CD4-positive, alpha-beta T cell treated with Interleukin-21 for 1 hour (primary cell): ENCODE results near the gene C2CD4C.
A peak's percentile ranks its signal among the peaks of the same experiment; 100 is the strongest.
"Not testable (repeated sequence)": the region's sequence is repeated elsewhere in the genome, so short reads cannot be mapped to it uniquely, and the experiment has no call there.

ENCODE experiments used
- DNase-seq: peaks from one replicate; pipeline ENCODE4 v3.0.0-alpha.2; 2020

The C2CD4C gene

DNA sequence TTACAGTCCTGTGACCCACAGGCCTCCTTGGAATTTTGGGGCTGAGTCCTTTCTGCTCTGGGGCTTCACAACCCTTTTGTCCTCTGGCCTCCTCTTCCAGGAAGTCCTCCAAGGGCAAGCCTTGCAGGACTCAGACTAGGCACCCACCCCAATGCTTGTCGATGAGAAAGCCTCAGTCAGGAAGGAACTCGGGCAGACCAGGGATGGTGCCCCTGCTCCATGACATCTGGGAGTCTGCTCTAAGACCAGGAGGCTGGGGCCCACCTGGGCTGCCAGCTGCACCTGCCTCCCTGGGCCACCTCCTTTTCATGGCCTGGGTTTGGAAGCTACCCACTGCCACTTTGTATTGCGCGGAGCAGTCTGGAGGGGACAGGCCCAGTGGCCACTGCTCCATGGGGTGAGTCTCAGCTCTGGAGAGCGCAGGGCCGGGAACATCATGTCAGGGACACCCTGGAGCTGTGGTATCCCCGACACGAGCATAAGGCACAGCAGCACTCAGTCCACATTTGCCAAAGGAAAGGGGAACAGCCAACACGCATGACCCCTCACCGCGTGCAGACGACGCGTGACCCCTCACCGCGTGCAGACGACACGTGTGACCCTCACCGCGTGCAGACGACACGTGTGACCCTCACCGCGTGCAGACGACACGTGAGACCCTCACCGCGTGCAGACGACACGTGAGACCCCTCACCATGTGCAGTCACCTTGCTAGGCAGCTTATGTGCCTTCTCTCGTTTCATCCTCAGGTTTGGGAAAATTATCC lies 10.8 kb downstream of the C2CD4C start:
- no peak for DNase-seq

DNA sequence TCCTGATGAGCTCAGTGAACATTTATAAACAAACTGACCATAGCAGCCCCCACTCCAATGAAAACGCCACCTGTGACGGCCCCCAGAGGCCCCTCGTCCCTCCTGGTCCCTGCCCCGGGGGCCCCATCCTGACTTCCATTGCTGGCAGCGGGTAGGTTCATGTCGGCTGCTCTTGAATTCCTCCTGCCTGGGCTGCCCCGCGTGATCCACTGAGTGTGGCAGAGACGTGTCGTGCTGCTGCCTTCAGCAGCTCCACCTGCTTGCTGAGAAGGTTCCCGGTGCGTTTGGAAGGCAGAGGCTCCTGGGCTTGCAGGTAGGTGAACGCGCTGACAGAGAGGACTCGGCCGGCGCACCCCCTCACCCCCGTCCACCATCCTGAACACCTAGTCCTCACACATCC lies 11.6 kb downstream of the C2CD4C start:
- no peak for DNase-seq

DNA sequence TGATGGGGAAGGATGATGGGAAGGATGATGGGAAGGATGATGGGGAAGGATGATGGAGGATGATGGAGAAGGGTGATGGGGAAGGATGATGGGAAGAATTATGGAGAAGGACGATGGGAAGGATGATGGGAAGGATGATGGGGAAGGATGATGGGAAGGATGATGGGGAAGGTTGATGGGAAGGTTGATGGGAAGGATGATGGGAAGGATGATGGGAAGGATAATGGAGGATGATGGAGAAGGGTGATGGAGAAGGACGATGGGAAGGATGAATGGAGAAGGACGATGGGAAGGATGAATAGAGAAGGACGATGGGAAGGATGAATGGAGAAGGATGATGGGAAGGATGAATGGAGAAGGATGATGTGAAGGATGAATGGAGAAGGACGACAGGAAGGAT lies 13.5 kb downstream of the C2CD4C start:
- DNase-seq = no peak

DNA sequence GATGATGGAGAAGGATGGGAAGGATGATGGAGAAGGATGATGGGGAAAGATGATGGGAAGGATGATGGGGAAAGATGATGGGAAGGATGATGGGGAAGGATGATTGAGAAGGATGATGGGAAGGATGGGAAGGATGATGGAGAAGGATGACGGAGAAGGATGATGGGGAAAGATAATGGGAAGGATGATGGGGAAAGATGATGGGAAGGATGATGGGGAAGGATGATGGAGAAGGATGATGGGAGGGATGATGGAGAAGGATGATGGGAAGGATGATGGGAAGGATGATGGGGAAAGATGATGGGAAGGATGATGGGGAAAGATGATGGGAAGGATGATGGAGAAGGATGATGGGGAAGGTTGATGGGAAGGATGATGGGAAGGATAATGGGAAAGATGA lies 14.1 kb downstream of the C2CD4C start:
- DNase-seq = not testable (repeated sequence)

DNA sequence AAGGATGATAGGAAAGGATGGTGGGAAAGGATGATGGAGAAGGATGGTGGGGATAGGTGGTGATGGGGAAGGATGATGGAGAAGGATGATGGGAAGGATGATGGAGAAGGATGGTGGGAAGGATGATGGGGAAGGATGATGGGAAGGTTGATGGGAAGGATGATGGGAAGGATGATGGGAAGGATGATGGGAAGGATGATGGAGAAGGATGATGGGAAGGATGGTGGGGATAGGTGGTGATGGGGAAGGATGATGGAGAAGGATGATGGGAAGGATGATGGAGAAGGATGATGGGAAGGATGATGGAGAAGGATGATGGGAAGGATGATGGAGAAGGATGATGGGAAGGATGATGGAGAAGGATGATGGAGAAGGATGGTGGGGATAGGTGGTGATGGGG lies 15.4 kb downstream of the C2CD4C start:
- DNase-seq = not testable (repeated sequence)

DNA sequence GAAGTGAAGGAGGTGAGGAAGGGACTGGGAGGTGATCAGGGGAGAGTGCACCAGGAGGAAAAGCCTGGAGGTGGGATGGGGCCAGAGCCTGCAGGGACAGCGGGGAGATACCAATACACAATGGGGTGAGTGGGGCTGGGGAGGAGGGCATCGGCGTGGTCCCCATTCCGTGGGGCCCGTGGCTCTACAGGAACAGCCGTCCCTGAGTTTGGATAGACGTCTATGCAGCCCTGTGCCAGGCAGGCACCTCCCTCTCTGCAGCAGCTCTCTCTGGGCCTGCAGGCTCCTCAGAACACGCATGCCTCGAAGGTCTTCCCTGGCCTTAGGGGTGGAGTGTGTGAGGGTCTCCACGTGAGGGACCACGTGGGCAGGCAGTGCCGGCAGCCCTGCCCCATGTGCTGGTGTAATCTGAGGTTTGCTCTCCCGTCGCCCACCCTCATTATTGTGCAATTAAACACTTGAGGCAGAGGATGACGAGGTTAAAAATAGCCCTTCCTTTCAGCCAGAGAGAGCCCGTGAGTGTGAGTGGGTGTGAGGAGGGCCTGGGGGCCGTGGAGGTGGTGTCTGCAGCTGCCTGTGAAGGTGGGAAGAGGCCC lies 16.5 kb downstream of the C2CD4C start:
- DNase-seq = no peak

DNA sequence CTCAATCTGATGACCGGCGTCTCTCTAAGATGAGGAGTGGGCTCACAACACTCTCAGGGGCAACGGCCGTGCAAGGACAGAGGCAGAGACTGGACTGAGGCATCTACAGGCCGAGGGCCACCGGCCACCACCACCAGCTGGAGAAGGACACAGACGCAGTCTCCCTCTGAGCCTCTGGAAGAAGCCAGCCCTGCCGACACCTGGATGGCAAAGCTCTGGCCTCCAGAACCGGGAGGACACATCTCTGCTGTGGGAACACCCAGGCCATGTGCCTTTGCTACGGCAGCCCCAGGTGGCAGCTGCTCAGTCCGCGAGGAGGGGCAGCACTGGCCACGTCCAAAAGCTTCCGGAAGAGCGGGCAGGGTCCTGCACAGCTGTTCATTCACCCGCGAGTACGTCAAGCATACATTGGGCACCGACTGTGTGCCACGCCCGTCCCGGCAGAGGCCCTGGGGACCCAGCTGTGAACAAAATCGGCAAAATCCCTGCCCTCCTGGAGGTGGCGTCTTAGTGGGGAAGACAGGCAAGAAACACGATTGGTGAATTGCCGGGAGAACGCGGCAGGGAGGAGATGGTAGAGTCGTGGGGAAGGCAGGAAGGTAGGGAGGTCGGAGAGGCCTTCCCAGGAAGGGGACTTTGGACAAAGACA lies 17.1 kb downstream of the C2CD4C start:
- DNase-seq = no peak

DNA sequence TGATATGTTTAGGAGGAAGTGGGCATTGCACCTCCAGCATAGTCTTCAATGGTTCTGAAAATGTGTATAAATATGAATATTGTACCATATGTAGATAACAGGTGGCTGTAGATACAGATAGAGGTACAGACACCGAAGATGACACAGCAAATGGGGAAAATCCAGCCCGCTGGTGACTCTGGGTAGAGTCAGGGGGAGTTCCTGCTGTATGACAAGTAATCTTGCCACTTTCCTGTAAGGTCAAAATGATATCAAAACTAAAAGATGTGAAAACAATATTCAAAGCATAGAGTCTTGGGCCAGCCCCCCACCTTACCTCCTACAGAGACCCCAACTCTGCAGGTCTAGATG lies 17.8 kb downstream of the C2CD4C start:
- DNase-seq = no peak

DNA sequence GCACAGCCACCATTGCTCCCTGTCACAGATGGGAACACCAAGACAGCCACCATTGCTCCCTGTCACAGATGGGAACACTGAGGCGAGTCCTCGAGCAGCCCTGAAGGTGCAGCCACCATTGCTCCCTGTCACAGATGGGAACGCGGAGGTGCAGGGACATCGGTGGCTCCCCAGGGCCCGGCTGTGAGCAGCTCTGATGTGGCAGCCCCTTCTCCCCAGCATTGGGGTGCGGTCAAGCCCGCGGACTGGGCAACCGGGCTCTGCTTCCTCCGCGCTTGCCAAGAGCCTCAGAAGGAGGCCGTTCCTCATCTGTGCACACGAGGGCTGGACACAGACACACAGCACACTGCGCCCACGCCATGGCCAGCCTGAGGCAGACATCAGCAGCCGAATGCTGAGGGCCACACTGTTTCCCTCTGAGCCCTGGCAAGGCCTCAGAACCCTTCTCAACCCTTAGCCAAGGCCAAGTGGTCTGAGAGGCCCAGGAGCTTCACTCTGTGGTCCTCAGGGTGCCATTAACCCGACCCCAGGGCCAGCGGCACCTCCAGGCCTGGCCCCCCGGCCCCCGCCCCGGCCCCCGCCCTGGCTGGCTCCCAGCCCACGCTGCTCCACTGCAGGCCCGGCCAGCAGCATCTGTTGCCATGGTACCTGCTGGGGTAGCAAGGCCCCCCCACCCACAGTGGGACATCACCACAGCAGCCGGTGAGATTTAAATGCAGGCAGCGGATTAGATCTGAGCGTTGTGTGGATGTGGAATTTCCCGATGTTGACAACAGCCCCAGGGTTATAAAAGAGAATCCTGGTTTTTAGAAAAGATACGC lies 18.4 kb downstream of the C2CD4C start:
- no peak for DNase-seq

DNA sequence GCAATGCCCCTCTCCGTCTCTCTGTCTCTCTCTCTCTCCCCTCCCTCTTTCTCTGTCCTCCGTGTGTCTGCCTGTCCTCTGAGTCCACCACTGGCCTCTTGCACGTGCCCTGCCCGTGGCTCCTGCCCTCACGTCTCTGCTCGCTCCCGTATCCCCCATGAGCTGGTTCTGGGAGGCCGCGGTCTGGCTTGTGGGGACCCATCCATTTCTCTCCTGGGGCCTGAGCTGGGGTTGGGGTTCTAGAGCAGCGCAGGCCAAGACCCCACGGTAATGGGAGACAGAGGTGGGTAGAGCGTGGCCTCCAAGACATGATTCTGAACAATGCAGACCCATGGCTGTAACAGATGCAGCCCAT lies 19.0 kb downstream of the C2CD4C start:
- DNase-seq = no peak

DNA sequence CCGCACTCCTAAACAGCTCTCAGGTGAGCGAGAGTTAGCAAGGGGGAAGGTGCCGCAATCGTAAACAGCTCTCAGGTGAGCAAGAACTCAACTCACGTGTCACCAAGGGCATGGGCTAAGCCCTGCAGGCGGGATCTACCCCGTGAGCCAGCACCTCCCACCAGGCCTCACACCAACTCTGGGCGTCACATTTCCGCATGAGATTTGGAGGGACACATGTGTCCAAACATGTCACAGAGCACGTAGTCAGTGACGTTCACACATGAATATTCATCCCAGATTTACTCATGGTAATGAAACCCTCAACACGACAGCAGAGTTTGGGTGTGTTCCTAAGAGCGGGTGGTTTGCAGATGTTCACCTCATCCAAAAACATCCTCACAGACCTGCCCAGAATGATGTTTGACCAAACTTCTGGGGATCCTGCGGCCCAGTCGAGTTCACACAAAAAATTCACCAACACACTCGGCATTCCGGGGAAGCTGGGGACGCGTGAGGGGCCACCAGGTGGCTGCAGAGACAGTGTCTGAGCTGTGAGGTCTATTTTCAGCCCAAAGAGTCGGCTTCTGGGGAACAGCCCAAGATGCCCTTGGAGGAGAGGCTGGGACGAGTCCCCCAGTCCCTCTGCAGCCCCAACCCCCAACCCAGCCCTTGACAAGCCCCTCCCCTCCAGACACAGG lies 19.6 kb downstream of the C2CD4C start:
- no peak for DNase-seq

DNA sequence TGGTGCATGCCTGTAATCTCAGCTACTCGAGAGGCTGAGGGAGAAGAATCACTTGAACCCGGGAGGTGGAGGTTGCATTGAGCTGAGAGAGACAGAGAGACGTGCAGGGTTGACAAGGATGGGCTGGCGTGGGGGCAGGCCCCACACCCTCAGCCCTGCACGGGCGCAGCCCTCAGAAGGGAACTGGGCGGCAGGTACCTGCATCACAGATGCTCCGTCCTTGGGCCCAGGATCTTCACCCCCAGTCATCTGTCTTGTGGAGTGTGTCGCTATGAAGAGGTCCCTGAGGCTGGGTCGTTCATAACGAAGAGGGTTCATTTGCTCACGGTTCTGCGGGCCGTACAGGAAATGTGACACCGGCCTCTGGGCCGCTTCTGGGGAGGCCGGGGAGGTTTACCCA lies 20.3 kb downstream of the C2CD4C start:
- DNase-seq = no peak

DNA sequence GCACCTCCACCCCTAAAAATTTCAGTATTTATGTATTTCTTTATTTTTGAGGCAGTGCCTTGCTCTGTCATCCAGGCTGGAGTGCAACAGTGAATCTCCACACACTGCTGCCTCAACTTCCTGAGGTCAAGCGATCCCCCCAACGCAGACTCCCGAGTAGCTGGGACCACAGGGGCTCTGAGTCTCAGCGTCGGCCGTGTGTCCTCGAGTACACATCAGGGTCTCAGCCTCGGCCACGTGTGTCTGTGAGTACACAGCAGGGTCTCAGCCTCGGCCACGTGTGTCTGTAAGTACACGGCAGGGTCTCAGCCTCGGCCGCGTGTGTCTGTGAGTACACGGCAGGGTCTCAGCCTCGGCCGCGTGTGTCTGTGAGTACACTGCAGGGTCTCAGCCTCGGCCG lies 21.2 kb downstream of the C2CD4C start:
- DNase-seq = no peak

DNA sequence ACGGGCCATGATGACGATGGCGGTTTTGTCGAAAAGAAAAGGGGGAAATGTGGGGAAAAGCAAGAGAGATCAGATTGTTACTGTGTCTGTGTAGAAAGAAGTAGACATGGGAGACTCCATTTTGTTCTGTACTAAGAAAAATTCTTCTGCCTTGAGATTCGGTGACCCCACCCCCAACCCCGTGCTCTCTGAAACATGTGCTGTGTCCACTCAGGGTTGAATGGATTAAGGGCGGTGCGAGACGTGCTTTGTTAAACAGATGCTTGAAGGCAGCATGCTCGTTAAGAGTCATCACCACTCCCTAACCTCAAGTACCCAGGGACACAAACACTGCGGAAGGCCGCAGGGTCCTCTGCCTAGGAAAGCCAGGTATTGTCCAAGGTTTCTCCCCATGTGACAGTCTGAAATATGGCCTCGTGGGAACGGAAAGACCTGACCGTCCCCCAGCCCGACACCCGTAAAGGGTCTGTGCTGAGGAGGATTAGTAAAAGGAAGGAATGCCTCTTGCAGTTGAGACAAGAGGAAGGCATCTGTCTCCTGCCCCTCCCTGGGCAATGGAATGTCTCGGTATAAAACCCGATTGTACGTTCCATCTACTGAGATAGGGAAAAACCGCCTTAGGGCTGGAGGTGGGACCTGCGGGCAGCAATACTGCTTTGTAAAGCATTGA lies 22.2 kb downstream of the C2CD4C start:
- DNase-seq = not testable (repeated sequence)

DNA sequence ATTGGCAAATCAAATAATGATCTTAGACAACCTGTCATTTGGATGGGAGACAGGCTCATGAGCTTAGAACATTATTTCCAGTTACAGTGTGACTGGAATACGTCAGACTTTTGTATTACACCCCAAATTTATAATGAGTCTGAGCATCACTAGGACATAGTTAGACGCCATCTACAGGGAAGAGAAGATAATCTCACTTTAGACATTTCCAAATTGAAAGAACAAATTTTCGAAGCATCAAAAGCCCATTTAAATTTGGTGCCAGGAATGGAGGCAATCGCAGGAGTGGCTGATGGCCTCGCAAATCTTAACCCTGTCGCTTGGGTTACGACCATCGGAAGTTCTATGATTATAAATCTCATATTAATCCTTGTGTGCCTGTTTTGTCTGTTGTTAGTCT lies 22.8 kb downstream of the C2CD4C start:
- DNase-seq = not testable (repeated sequence)

DNA sequence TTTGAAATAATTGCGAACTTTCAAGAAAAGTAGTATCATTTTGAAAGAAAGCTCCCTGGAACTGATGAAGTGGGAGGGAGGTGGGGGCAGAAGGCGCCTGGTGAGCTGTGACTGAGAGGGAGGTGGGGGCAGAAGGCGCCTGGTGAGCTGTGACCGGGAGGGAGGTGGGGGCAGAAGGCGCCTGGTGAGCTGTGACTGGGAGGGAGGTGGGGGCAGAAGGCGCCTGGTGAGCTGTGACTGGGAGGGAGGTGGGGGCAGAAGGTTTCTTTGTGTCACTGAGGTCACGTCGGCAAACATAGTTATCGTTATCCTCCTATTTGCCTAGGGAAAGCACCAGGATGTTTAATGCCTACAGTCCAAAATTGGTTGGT lies 24.2 kb downstream of the C2CD4C start:
- DNase-seq = no peak

DNA sequence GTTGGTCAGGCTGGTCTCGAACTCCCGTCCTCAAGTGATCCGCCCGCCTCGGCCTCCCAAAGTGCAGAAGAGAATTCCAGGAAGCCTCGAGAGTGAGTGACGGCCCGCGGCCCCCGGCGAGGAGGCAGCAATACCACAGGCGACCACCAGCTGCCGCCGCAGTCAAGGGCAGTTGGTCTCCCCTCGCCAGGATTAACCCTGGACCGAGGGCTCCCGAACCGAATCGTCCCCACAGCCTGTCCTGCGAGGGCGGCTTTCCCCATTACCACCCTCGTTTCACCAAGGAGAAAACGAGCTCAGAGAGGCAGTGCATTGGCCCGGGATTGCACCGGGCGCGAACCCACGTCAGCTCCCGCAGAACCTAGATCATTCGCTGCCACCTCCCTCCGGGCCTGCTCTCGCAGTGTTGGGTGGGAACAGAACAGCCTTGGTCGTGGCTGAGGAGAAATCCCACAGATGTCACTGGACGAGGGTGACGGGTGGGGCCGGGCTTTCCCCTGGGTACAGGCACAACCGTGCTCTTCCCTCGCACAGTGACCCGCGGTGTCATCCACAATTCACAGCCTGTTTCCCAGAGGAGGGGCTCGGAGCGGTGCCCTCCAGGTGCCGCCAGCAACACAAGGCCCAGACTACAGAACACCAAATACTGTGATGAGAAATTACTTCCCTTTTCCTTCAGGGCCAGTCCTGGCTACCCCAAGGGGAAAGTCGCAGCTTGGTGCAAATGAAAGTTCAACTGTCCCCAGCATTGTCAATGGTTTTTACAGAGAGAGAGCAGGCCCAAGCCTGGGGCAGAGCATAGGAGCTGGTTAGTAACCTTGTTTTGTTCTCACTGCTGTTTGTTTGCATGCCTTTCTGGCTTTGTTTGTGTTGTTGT lies 24.8 kb downstream of the C2CD4C start:
- DNase-seq = no peak

DNA sequence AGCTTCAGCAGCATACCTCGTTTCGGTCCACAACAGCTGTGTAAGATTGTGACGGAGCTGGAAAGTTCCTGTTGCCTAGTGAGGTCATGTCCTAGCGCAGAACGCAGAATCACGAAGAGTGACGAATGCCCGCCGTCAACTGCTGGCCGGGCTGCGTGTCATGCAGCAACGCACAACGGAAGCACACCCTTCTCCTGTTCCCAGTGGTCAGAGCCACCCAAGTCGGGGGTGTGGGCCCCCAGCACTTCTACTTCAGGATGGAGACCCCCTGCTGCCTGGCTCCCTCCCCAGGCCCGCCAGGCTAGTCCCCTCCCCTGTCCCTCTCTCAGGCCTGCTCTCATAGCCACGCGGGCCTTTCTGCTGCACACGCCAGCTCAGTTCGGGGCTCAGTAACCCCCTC lies 25.9 kb downstream of the C2CD4C start:
- DNase-seq = no peak

DNA sequence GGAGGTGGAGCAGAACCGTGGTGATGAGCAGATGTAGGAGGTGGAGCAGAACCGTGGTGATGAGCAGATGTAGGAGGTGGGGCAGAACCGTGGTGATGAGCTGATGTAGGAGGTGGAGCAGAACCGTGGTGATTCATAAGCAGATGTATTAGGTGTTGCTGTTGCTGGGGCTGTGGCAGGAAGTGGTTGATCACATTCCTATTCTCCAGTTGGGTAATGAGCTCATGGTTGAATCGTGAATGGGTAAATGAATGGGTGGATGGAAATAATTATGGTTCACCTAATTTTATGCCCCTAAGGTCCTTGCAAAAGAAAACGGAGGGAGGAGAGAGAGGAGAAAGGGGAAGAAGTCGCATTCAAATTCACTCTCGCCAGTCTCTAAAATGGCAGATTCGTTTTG lies 26.4 kb downstream of the C2CD4C start:
- DNase-seq = peak; percentile 61

DNA sequence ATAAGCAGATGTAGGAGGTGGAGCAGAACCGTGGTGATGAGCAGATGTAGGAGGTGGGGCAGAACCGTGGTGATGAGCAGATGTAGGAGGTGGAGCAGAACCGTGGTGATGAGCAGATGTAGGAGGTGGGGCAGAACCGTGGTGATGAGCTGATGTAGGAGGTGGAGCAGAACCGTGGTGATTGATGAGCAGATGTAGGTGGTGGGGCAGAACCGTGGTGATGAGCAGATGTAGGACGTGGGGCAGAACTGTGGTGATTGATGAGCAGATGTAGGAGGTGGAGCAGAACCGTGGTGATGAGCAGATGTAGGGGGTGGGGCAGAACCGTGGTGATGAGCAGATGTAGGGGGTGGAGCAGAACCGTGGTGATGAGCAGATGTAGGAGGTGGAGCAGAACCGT lies 27.0 kb downstream of the C2CD4C start:
- DNase-seq = not testable (repeated sequence)

DNA sequence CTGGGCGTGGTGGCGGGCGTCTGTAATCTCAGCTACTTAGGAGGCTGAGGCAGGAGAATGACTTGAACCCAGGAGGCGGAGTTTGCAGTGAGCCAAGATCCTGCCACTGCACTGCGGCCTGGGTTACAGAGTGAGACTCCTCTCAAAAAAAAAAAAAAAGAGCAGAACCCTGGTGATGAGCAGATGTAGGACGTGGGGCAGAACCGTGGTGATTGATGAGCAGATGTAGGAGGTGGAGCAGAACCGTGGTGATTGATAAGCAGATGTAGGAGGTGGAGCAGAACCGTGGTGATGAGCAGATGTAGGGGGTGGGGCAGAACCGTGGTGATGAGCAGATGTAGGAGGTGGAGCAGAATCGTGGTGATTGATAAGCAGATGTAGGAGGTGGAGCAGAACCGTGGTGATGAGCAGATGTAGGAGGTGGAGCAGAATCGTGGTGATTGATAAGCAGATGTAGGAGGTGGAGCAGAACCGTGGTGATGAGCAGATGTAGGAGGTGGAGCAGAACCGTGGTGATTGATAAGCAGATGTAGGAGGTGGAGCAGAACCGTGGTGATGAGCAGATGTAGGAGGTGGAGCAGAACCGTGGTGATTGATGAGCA lies 28.2 kb downstream of the C2CD4C start:
- not testable (repeated sequence) for DNase-seq
